ENCODE data around the gene INTS11. TPM values are rescaled to one million over a fixed set of nuclear protein-coding genes. Genes with fewer than 3 reads are reported as not detected.

Gene INTS11
- total and polyA plus RNA-seq, 2 of the 13 experiments (the other 11 are each of a cell fraction or from before 2014, with no cell fraction given) = 52.8 to 94.8 TPM

DNA sequence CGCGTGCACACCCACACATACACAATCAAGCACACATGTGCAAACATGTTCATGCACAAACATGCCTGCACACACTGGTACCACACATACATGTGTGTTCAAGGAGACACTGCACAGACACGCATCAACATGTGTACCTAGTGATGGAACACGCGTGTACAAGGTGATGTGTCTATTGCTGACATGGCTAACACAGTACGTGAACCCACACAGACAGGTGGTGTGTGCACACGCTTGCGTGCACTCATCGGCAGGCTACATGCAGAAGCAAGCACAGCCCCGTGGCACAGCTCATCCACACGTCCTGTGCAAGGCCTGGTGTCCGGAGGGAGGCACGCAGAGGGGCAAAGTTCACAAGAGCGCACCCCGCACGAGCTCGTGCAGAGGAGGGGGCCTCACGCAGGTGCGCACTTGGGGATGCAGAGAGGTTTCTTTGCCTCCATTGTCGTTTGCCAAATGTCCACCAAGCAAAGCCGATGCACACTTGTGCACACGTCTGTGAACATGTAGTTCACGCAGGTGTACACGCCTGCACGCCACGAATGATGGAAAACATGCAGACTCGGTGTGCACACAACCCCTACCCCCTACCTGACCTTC lies 17.7 kb downstream of the INTS11 start (continued):
- TF ChIP-seq HNF4A (CRISPR knock-in tag; IDR thresholded peaks at IDR 0.05) (peak; percentile 95), PHF21A (CRISPR knock-in tag; IDR thresholded peaks at IDR 0.05) (no peak), ZNF121 (CRISPR knock-in tag; IDR thresholded peaks at IDR 0.05) (peak; percentile 10; the same call in 1 of the 2 replicates), JUN (CRISPR knock-in tag; IDR thresholded peaks at IDR 0.05) (0 out of 2 replicates have a peak, but pooled peaks have one; percentile 36), RXRB (CRISPR knock-in tag; IDR thresholded peaks at IDR 0.05; ENCODE audit: borderline replicate concordance) (no peak), MTA3 (CRISPR knock-in tag; IDR thresholded peaks at IDR 0.05) (no peak), FOXC1 (CRISPR knock-in tag; IDR thresholded peaks at IDR 0.05; ENCODE audit: borderline replicate concordance) (no peak), ZNF629 (CRISPR knock-in tag; conservative IDR thresholded peaks at IDR 0.05) (no peak), NAIF1 (CRISPR knock-in tag; IDR thresholded peaks at IDR 0.05; ENCODE audit: borderline replicate concordance) (no peak; the same call in 1 of the 2 replicates), HOXA3 (CRISPR knock-in tag; IDR thresholded peaks at IDR 0.05) (peak; percentile 74), DNMT1 (CRISPR knock-in tag; IDR thresholded peaks at IDR 0.05) (no peak), NR1H2 (CRISPR knock-in tag; IDR thresholded peaks at IDR 0.05; ENCODE audit: borderline replicate concordance, low read depth) (no peak), SALL2 (CRISPR knock-in tag; IDR thresholded peaks at IDR 0.05) (no peak), HOXA5 (CRISPR knock-in tag; IDR thresholded peaks at IDR 0.05) (no peak), HNF4G (IDR thresholded peaks at IDR 0.05; ENCODE audit: borderline replicate concordance, low read depth, low read length) (peak; percentile 58; the same call in 1 of the 2 replicates), HNF4G (CRISPR knock-in tag; IDR thresholded peaks at IDR 0.05; ENCODE audit: borderline replicate concordance, low read depth) (peak; percentile 69), IRF2 (CRISPR knock-in tag; IDR thresholded peaks at IDR 0.05) (no peak), SNRNP70 (IDR thresholded peaks at IDR 0.05; ENCODE audit: low read depth, low read length) (no peak), SP2 (CRISPR knock-in tag; IDR thresholded peaks at IDR 0.05) (no peak), NKX3-1 (CRISPR knock-in tag; IDR thresholded peaks at IDR 0.05) (no peak), CBX2 (IDR thresholded peaks at IDR 0.05; ENCODE audit: low read depth, low read length) (no peak), CBX2 (CRISPR knock-in tag; IDR thresholded peaks at IDR 0.05; ENCODE audit: low read depth) (no peak)
- TF ChIP-seq, protein P1, sequence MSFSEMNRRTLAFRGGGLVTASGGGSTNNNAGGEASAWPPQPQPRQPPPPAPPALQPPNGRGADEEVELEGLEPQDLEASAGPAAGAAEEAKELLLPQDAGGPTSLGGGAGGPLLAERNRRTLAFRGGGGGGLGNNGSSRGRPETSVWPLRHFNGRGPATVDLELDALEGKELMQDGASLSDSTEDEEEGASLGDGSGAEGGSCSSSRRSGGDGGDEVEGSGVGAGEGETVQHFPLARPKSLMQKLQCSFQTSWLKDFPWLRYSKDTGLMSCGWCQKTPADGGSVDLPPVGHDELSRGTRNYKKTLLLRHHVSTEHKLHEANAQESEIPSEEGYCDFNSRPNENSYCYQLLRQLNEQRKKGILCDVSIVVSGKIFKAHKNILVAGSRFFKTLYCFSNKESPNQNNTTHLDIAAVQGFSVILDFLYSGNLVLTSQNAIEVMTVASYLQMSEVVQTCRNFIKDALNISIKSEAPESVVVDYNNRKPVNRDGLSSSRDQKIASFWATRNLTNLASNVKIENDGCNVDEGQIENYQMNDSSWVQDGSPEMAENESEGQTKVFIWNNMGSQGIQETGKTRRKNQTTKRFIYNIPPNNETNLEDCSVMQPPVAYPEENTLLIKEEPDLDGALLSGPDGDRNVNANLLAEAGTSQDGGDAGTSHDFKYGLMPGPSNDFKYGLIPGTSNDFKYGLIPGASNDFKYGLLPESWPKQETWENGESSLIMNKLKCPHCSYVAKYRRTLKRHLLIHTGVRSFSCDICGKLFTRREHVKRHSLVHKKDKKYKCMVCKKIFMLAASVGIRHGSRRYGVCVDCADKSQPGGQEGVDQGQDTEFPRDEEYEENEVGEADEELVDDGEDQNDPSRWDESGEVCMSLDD (CRISPR knock-in tag; IDR thresholded peaks at IDR 0.05; ENCODE audit: borderline replicate concordance) = no peak; the same call in 1 of the 2 replicates
- TF ChIP-seq, protein P2, sequence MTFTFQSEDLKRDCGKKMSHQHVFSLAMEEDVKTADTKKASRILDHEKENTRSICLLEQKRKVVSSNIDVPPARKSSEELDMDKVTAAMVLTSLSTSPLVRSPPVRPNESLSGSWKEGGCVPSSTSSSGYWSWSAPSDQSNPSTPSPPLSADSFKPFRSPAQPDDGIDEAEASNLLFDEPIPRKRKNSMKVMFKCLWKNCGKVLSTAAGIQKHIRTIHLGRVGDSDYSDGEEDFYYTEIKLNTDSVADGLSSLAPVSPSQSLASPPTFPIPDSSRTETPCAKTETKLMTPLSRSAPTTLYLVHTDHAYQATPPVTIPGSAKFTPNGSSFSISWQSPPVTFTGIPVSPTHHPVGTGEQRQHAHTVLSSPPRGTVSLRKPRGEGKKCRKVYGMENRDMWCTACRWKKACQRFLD (CRISPR knock-in tag; IDR thresholded peaks at IDR 0.05; ENCODE audit: borderline replicate concordance) = 0 out of 2 replicates have a peak, but pooled peaks have one; percentile 54
- TF ChIP-seq, protein P3, sequence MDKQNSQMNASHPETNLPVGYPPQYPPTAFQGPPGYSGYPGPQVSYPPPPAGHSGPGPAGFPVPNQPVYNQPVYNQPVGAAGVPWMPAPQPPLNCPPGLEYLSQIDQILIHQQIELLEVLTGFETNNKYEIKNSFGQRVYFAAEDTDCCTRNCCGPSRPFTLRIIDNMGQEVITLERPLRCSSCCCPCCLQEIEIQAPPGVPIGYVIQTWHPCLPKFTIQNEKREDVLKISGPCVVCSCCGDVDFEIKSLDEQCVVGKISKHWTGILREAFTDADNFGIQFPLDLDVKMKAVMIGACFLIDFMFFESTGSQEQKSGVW (CRISPR knock-in tag; IDR thresholded peaks at IDR 0.05; ENCODE audit: borderline replicate concordance) = no peak
- TF ChIP-seq, protein P4, sequence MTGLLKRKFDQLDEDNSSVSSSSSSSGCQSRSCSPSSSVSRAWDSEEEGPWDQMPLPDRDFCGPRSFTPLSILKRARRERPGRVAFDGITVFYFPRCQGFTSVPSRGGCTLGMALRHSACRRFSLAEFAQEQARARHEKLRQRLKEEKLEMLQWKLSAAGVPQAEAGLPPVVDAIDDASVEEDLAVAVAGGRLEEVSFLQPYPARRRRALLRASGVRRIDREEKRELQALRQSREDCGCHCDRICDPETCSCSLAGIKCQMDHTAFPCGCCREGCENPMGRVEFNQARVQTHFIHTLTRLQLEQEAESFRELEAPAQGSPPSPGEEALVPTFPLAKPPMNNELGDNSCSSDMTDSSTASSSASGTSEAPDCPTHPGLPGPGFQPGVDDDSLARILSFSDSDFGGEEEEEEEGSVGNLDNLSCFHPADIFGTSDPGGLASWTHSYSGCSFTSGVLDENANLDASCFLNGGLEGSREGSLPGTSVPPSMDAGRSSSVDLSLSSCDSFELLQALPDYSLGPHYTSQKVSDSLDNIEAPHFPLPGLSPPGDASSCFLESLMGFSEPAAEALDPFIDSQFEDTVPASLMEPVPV (CRISPR knock-in tag; IDR thresholded peaks at IDR 0.05) = no peak
